Lower leg skin (tissue), 4 donors: Measurements from ENCODE around the gene FAT3. TPM values are rescaled to one million over a fixed set of nuclear protein-coding genes. Genes with fewer than 3 reads are reported as not detected.

Experiments
- DNase-seq, 2 donors: peaks; one replicate each; pipeline ENCODE4 v3.0.0-alpha.2; 2019; ENCODE audit warnings: low spot score in 2 of 2
- H3K4me3 ChIP-seq: fragments of 200-600 bp; sonication (generic); 2 replicates; pipeline ENCODE4 v1.5.1; 2017; ENCODE audit warnings: mild to moderate bottlenecking, low read depth; ENCODE audit not compliant: poor library complexity, severe bottlenecking
- POLR2A ChIP-seq, 2 donors: fragments of 450-650 bp; IDR thresholded peaks; one replicate each; pipeline ENCODE4 v1.6.1; 2016 to 2017; ENCODE audit warnings: antibody characterized with exemption in 2 of 2, mild to moderate bottlenecking in 1 of 2, moderate library complexity in 1 of 2
- WGBS, 2 donors: methylation state at CpG; one replicate each; pipeline ENCODE4 v1.1.5; 2018; 5-methylcytosine and 5-hydroxymethylcytosine counted together
- intact Hi-C: fragments of 100-400 bp; cut with DNase I; formaldehyde crosslinking; loops from one replicate; pipeline ENCODE4 v1.15.0; 2023; ENCODE audit warnings: low total_unique reads
- total RNA-seq, 4 donors: library from RNA; depleted of rRNA; stranded (reverse); fragments of >200 nt; gene quantifications; one replicate each; pipeline ENCODE4 v1.1.0, GENCODE V29; 2016
- TF ChIP-seq, protein P1 (sequence below), 3 donors: fragments of 450-650 bp; IDR thresholded peaks; one replicate each; pipeline ENCODE4 v1.5.1; 2016; ENCODE audit warnings: antibody characterized with exemption in 3 of 3, mild to moderate bottlenecking in 3 of 3, moderate library complexity in 2 of 3

Gene FAT3
- total RNA-seq, 4 donors from 2014 or later = 0.15 to 1.2 (median 0.28) TPM

GRCh38 chr11:92253945-92254344 is 29.3 kb downstream of the FAT3 start:
- intact Hi-C loops = no loop called here
- TF ChIP-seq, protein P1, sequence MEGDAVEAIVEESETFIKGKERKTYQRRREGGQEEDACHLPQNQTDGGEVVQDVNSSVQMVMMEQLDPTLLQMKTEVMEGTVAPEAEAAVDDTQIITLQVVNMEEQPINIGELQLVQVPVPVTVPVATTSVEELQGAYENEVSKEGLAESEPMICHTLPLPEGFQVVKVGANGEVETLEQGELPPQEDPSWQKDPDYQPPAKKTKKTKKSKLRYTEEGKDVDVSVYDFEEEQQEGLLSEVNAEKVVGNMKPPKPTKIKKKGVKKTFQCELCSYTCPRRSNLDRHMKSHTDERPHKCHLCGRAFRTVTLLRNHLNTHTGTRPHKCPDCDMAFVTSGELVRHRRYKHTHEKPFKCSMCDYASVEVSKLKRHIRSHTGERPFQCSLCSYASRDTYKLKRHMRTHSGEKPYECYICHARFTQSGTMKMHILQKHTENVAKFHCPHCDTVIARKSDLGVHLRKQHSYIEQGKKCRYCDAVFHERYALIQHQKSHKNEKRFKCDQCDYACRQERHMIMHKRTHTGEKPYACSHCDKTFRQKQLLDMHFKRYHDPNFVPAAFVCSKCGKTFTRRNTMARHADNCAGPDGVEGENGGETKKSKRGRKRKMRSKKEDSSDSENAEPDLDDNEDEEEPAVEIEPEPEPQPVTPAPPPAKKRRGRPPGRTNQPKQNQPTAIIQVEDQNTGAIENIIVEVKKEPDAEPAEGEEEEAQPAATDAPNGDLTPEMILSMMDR (IDR thresholded peaks at IDR 0.05) = no peak
- no peak for TF ChIP-seq POLR2A (IDR thresholded peaks at IDR 0.05)
- 70 to 79% methylated on average over 4 of the region's 4 CpGs for WGBS, 2 donors
- no peak for DNase-seq
- no peak overlapping the region for H3K4me3 ChIP-seq

DNA sequence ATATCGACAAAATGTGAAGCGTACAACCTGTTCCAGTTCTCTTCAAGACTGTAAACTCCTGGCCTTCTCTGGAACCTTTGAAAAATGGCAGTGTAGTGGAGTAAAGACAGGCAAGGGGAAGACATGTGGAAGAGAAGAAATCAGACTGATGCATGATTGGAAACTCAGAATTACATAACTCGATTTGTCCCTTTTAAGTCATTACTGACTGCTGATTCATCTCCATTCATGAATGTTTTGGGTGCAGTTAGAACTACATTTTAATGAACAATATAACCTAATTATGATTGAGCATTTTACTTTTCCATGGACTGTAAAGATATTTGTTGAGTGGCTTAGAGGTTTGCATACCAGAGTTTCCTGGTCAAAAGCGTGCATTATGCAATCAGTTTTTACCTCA is 32.9 kb downstream of the FAT3 start:
- H3K4me3 ChIP-seq = no peak overlapping the region
- intact Hi-C loops = no loop called here
- TF ChIP-seq, protein P1 (IDR thresholded peaks at IDR 0.05) = no peak
- no peak for TF ChIP-seq POLR2A (IDR thresholded peaks at IDR 0.05)
- WGBS, 2 donors = 89 to 91% methylated on average over 4 of the region's 4 CpGs
- DNase-seq = no peak

- intact Hi-C loops = no loop called here
- TF ChIP-seq POLR2A (IDR thresholded peaks at IDR 0.05) = no peak
- TF ChIP-seq, protein P1 (IDR thresholded peaks at IDR 0.05) = no peak
- no peak overlapping the region for H3K4me3 ChIP-seq
- DNase-seq = no peak
- 70 to 80% methylated on average over 4 of the region's 4 CpGs for WGBS, 2 donors
Observed at GRCh38 chr11:92259861-92260260, 35.2 kb downstream of the FAT3 start.

- no peak overlapping the region for H3K4me3 ChIP-seq
- DNase-seq = no peak
- 64 to 80% methylated on average over 2 of the region's 2 CpGs for WGBS, 2 donors
- intact Hi-C loops = no loop called here
- no peak for TF ChIP-seq POLR2A (IDR thresholded peaks at IDR 0.05)
- TF ChIP-seq, protein P1 (IDR thresholded peaks at IDR 0.05) = no peak
Observed at GRCh38 chr11:92264350-92264749, 39.7 kb downstream of the FAT3 start.

- no peak overlapping the region for H3K4me3 ChIP-seq
- WGBS, 2 donors = 86 to 93% methylated on average over 4 of the region's 4 CpGs
- TF ChIP-seq POLR2A (IDR thresholded peaks at IDR 0.05) = no peak
- TF ChIP-seq, protein P1 (IDR thresholded peaks at IDR 0.05) = no peak
- intact Hi-C loops = no loop called here
- no peak for DNase-seq
Observed at GRCh38 chr11:92266806-92267205, 42.2 kb downstream of the FAT3 start.

- WGBS, 2 donors = 94% methylated on average over 2 of the region's 2 CpGs
- DNase-seq = no peak
- H3K4me3 ChIP-seq = no peak overlapping the region
- TF ChIP-seq POLR2A (IDR thresholded peaks at IDR 0.05) = no peak
- TF ChIP-seq, protein P1 (IDR thresholded peaks at IDR 0.05) = no peak
- intact Hi-C loops = no loop called here
Observed at GRCh38 chr11:92267278-92267677, 42.7 kb downstream of the FAT3 start.
